ENCODE measurements around the gene CDK16.

CDK16 gene

DNA sequence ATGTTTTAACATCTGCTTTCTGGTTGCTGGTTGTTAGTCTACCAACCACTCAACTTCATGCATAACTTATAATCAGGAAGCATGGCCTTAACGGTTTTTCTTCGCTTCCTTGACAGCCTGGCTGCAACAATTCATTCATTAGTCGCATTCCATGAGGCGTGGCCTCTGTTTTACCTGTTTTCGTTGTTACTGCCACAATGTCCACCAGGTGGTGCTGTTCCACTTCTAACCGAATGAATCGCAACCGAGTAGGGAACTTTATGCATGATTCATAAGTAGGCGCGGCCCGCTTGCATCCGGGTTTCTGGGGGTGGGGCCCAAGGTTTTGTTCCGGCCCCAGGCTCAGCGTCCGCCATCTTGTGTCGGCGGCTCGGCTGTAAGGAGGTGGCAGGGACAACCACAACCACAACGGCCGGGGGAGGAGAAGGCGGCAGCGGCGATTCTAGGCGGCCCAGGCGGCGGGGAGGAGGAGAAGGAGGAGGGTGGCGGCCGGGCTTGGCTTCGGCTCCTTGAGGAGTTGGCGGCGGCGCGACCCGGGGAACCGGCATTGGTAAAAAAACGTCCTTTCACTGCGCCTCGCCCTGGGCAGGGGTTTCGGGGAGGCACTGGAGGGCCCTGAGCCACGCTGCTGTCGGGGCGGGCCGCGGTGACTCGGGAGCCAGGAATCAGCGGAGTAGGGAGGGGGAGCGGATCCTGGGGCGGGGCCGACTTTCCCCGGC, 24.8 kb upstream of the CDK16 start, which contains the start of gene UBA1:
Gene UBA1 (plus strand): TSS at position 355 of the 719 bp plus-strand sequence. CDS start 4,974 bp downstream, outside the sequence.
- H2BK120ac ChIP-seq (ENCODE audit: low read depth, low read length) = no peak within 1 kb of the TSS
- no peak within 1 kb of the TSS for H2BK12ac ChIP-seq (ENCODE audit: low read length in 2 of 2)
- H3K4me2 ChIP-seq (ENCODE audit: low read length, poor library complexity, severe bottlenecking) = peak within 1 kb of the TSS; percentile 84
- no peaks in the 10 kb centered on the region for H3K79me1 ChIP-seq (replicated peaks; ENCODE audit: low read length, poor library complexity, severe bottlenecking)
- peak within 1 kb of the TSS in 1 of 2 experiments; percentile 34 for H3K23ac ChIP-seq (ENCODE audit: low read length in 2 of 2)
- H3K18ac ChIP-seq (ENCODE audit: low read depth in 1 of 2, low read length in 2 of 2) = peak within 1 kb of the TSS; percentile 5 to 92
- peak within 1 kb of the TSS; percentile 31 for H2BK5ac ChIP-seq (ENCODE audit: low read depth, low read length, poor library complexity, severe bottlenecking)
- peak within 1 kb of the TSS; percentile 99 for H3K9ac ChIP-seq (ENCODE audit: low read length)
- no peaks in the 10 kb centered on the region for H3K9me3 ChIP-seq (ENCODE audit: control insufficient read depth, low read length)
- under 1% methylated on average over 22 of the region's 50 CpGs for WGBS
- H4K8ac ChIP-seq (ENCODE audit: low read length) = peak within 1 kb of the TSS; percentile 92
- peak; percentile 93 for DNase-seq
- H2AFZ ChIP-seq (ENCODE audit: low read depth, low read length) = no peak within 1 kb of the TSS
- peak within 1 kb of the TSS; percentile 79 to 93 for H3K4ac ChIP-seq (ENCODE audit: low read depth in 1 of 2, low read length in 2 of 2)
- H3K36me3 ChIP-seq (ENCODE audit: control insufficient read depth in 1 of 2, insufficient read depth in 2 of 2, low read depth in 1 of 2, low read length in 2 of 2) = peaks cover 11 to 27% of the 10 kb centered on the region in 2 experiments
- H4K91ac ChIP-seq (ENCODE audit: low read length) = peak within 1 kb of the TSS; percentile 94
- H3K4me3 ChIP-seq (ENCODE audit: insufficient read depth in 1 of 2, low read depth in 1 of 2, low read length in 2 of 2) = peak within 1 kb of the TSS; percentile 81 to 96
- H2AK5ac ChIP-seq (ENCODE audit: low read length, severe bottlenecking) = no peak within 1 kb of the TSS
- H3K14ac ChIP-seq (ENCODE audit: low read length in 2 of 2) = peak within 1 kb of the TSS in 1 of 2 experiments; percentile 93
- H3K27ac ChIP-seq (ENCODE audit: low read length, poor library complexity, severe bottlenecking) = peak within 1 kb of the TSS; percentile 73
- H2BK15ac ChIP-seq (ENCODE audit: low read depth, poor library complexity, severe bottlenecking) = no peak within 1 kb of the TSS
- peaks cover 0 to 24% of the 10 kb centered on the region in 2 experiments for H3K27me3 ChIP-seq (ENCODE audit: control insufficient read depth in 1 of 2, insufficient read depth in 1 of 2, low read length in 2 of 2)
- peaks cover 24% of the 10 kb centered on the region for H3K4me1 ChIP-seq (ENCODE audit: control insufficient read depth, insufficient read depth, low read depth, low read length)

DNA sequence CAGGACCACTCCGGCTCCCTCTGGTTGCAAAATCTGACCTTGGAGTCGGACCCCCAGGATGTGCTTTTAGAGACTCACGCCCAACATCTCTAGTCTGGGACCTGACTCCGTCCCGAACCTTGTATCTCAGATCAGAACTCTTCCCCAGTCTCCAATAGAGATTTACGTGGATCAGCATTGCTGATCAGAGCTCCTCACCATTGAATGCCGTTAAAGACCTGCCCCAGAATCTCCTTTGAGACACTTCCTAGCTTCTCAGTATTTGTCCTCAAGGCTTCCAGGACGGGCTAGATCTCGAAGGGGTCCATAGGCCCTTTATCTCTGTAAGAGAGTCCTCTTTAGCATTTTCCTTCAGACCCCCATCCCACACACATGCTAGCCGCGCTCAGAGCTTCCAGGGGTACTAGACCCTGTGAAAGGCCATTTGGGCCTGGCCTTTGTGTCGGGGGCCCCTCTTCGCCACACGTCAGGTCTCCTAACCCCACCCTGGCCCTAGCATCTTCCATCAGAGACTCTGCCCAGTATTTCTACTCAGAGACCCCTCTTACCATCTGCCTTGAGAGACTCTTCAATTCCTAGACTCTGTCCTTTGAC, 24.2 kb upstream of the CDK16 start:
- peaks cover 28% of the 10 kb centered on the region for H3K4me1 ChIP-seq (ENCODE audit: control insufficient read depth, insufficient read depth, low read depth, low read length)
- peak overlapping the region in 1 of 2 experiments; percentile 34 for H3K23ac ChIP-seq (ENCODE audit: low read length in 2 of 2)
- H3K4me2 ChIP-seq (ENCODE audit: low read length, poor library complexity, severe bottlenecking) = peak overlapping the region; percentile 84
- peaks cover 4% of the 10 kb centered on the region for H3K79me1 ChIP-seq (replicated peaks; ENCODE audit: low read length, poor library complexity, severe bottlenecking)
- peak overlapping the region; percentile 73 for H3K27ac ChIP-seq (ENCODE audit: low read length, poor library complexity, severe bottlenecking)
- H3K9ac ChIP-seq (ENCODE audit: low read length) = peak overlapping the region; percentile 99
- WGBS = 8% methylated on average over 13 of the region's 14 CpGs
- H4K91ac ChIP-seq (ENCODE audit: low read length) = no peak overlapping the region
- H2BK5ac ChIP-seq (ENCODE audit: low read depth, low read length, poor library complexity, severe bottlenecking) = no peak overlapping the region
- H2BK12ac ChIP-seq (ENCODE audit: low read length in 2 of 2) = no peak overlapping the region
- H2AFZ ChIP-seq (ENCODE audit: low read depth, low read length) = no peak overlapping the region
- no peak overlapping the region for H2BK120ac ChIP-seq (ENCODE audit: low read depth, low read length)
- peaks cover 0 to 20% of the 10 kb centered on the region in 2 experiments for H3K27me3 ChIP-seq (ENCODE audit: control insufficient read depth in 1 of 2, insufficient read depth in 1 of 2, low read length in 2 of 2)
- DNase-seq = no peak
- no peaks in the 10 kb centered on the region for H3K9me3 ChIP-seq (ENCODE audit: control insufficient read depth, low read length)
- H3K4me3 ChIP-seq (ENCODE audit: insufficient read depth in 1 of 2, low read depth in 1 of 2, low read length in 2 of 2) = peak overlapping the region; percentile 81 to 96
- H2BK15ac ChIP-seq (ENCODE audit: low read depth, poor library complexity, severe bottlenecking) = no peak overlapping the region
- no peak overlapping the region for H2AK5ac ChIP-seq (ENCODE audit: low read length, severe bottlenecking)
- H3K4ac ChIP-seq (ENCODE audit: low read depth in 1 of 2, low read length in 2 of 2) = peak overlapping the region in 1 of 2 experiments; percentile 93
- H4K8ac ChIP-seq (ENCODE audit: low read length) = peak overlapping the region; percentile 92
- H3K18ac ChIP-seq (ENCODE audit: low read depth in 1 of 2, low read length in 2 of 2) = peak overlapping the region in 1 of 2 experiments; percentile 66
- H3K36me3 ChIP-seq (ENCODE audit: control insufficient read depth in 1 of 2, insufficient read depth in 2 of 2, low read depth in 1 of 2, low read length in 2 of 2) = peaks cover 18 to 34% of the 10 kb centered on the region in 2 experiments
- peak overlapping the region in 1 of 2 experiments; percentile 65 for H3K14ac ChIP-seq (ENCODE audit: low read length in 2 of 2)

DNA sequence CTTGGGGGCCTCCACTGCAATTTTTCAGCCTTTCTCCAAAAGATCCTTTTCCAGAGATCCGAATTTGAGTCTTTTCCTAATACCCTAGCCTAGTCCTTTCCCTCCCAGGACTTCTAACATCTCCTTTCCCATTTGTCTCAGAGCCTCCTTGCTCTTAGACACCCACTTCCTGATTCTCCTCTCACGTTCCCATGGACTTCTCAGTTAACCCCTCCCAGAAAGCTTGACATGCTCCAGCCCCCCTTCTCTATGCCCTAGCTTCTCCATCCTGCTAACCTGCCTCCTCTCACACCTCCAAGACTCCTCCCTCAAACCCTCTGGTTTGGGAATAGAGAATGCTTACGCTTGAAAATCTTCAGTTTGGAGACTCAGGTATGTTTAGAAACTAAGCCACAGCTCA, 22.4 kb upstream of the CDK16 start:
- H3K23ac ChIP-seq (ENCODE audit: low read length in 2 of 2) = no peak overlapping the region
- H2BK12ac ChIP-seq (ENCODE audit: low read length in 2 of 2) = no peak overlapping the region
- no peak overlapping the region for H3K18ac ChIP-seq (ENCODE audit: low read depth in 1 of 2, low read length in 2 of 2)
- H3K9ac ChIP-seq (ENCODE audit: low read length) = peak overlapping the region; percentile 61
- peaks cover 0 to 6% of the 10 kb centered on the region in 2 experiments for H3K27me3 ChIP-seq (ENCODE audit: control insufficient read depth in 1 of 2, insufficient read depth in 1 of 2, low read length in 2 of 2)
- no peak overlapping the region for H3K14ac ChIP-seq (ENCODE audit: low read length in 2 of 2)
- H2AK5ac ChIP-seq (ENCODE audit: low read length, severe bottlenecking) = no peak overlapping the region
- no peak overlapping the region for H2BK5ac ChIP-seq (ENCODE audit: low read depth, low read length, poor library complexity, severe bottlenecking)
- peaks cover 9% of the 10 kb centered on the region for H3K79me1 ChIP-seq (replicated peaks; ENCODE audit: low read length, poor library complexity, severe bottlenecking)
- no peak overlapping the region for H4K91ac ChIP-seq (ENCODE audit: low read length)
- DNase-seq = no peak
- H3K4me1 ChIP-seq (ENCODE audit: control insufficient read depth, insufficient read depth, low read depth, low read length) = peaks cover 30% of the 10 kb centered on the region
- no peak overlapping the region for H4K8ac ChIP-seq (ENCODE audit: low read length)
- H3K36me3 ChIP-seq (ENCODE audit: control insufficient read depth in 1 of 2, insufficient read depth in 2 of 2, low read depth in 1 of 2, low read length in 2 of 2) = peaks cover 34 to 50% of the 10 kb centered on the region in 2 experiments
- no peak overlapping the region for H3K27ac ChIP-seq (ENCODE audit: low read length, poor library complexity, severe bottlenecking)
- H2AFZ ChIP-seq (ENCODE audit: low read depth, low read length) = no peak overlapping the region
- H2BK120ac ChIP-seq (ENCODE audit: low read depth, low read length) = no peak overlapping the region
- no peak overlapping the region for H3K4ac ChIP-seq (ENCODE audit: low read depth in 1 of 2, low read length in 2 of 2)
- WGBS = 51% methylated on average over 2 of the region's 3 CpGs
- peak overlapping the region in 1 of 2 experiments; percentile 53 for H3K4me3 ChIP-seq (ENCODE audit: insufficient read depth in 1 of 2, low read depth in 1 of 2, low read length in 2 of 2)
- no peak overlapping the region for H2BK15ac ChIP-seq (ENCODE audit: low read depth, poor library complexity, severe bottlenecking)
- H3K4me2 ChIP-seq (ENCODE audit: low read length, poor library complexity, severe bottlenecking) = peak overlapping the region; percentile 2
- no peaks in the 10 kb centered on the region for H3K9me3 ChIP-seq (ENCODE audit: control insufficient read depth, low read length)

GRCh38 chrX:47197526-47197925, 21.0 kb upstream of the CDK16 start:
- H3K14ac ChIP-seq (ENCODE audit: low read length in 2 of 2) = no peak overlapping the region

More at GRCh38 chrX:47197526-47197925, 21.0 kb upstream of the CDK16 start:
- no peak overlapping the region for H2AK5ac ChIP-seq (ENCODE audit: low read length, severe bottlenecking)
- H3K79me1 ChIP-seq (replicated peaks; ENCODE audit: low read length, poor library complexity, severe bottlenecking) = peaks cover 13% of the 10 kb centered on the region
- H2BK12ac ChIP-seq (ENCODE audit: low read length in 2 of 2) = no peak overlapping the region
- no peak overlapping the region for H2BK5ac ChIP-seq (ENCODE audit: low read depth, low read length, poor library complexity, severe bottlenecking)
- no peak overlapping the region for H3K18ac ChIP-seq (ENCODE audit: low read depth in 1 of 2, low read length in 2 of 2)
- peak overlapping the region; percentile 11 for H3K4me2 ChIP-seq (ENCODE audit: low read length, poor library complexity, severe bottlenecking)
- H3K4me1 ChIP-seq (ENCODE audit: control insufficient read depth, insufficient read depth, low read depth, low read length) = peaks cover 28% of the 10 kb centered on the region
- peak overlapping the region in 1 of 2 experiments; percentile 53 for H3K4me3 ChIP-seq (ENCODE audit: insufficient read depth in 1 of 2, low read depth in 1 of 2, low read length in 2 of 2)
- no peak for DNase-seq
- no peak overlapping the region for H3K23ac ChIP-seq (ENCODE audit: low read length in 2 of 2)
- no peak overlapping the region for H2BK15ac ChIP-seq (ENCODE audit: low read depth, poor library complexity, severe bottlenecking)
- H2AFZ ChIP-seq (ENCODE audit: low read depth, low read length) = no peak overlapping the region
- H3K9me3 ChIP-seq (ENCODE audit: control insufficient read depth, low read length) = no peaks in the 10 kb centered on the region
- no peak overlapping the region for H4K8ac ChIP-seq (ENCODE audit: low read length)
- 72% methylated on average over 4 of the region's 7 CpGs for WGBS
- peak overlapping the region; percentile 61 for H3K9ac ChIP-seq (ENCODE audit: low read length)
- H3K4ac ChIP-seq (ENCODE audit: low read depth in 1 of 2, low read length in 2 of 2) = no peak overlapping the region
- H3K27me3 ChIP-seq (ENCODE audit: control insufficient read depth in 1 of 2, insufficient read depth in 1 of 2, low read length in 2 of 2) = no peaks in the 10 kb centered on the region
- no peak overlapping the region for H3K27ac ChIP-seq (ENCODE audit: low read length, poor library complexity, severe bottlenecking)
- no peak overlapping the region for H2BK120ac ChIP-seq (ENCODE audit: low read depth, low read length)
- peaks cover 48 to 64% of the 10 kb centered on the region in 2 experiments for H3K36me3 ChIP-seq (ENCODE audit: control insufficient read depth in 1 of 2, insufficient read depth in 2 of 2, low read depth in 1 of 2, low read length in 2 of 2)
- H4K91ac ChIP-seq (ENCODE audit: low read length) = no peak overlapping the region
